MM.1S (cell line): ENCODE results near the gene FTH1.

Experiments
- DNase-seq: peaks from one replicate; pipeline ENCODE4 v3.0.0-alpha.2; 2015
- H2AFZ ChIP-seq: fragments of 300-600 bp; sonication (generic); 2 replicates; pipeline ENCODE4 v1.6.0; 2016; ENCODE audit warnings: antibody characterized with exemption, low read length
- H3F3A ChIP-seq: fragments of 300-600 bp; sonication (generic); 2 replicates; pipeline ENCODE4 v1.6.1; 2016; ENCODE audit warnings: mild to moderate bottlenecking, antibody characterized with exemption, low read length, moderate library complexity, mixed read lengths; ENCODE audit not compliant: insufficient read depth
- H3K27ac ChIP-seq: fragments of 300-600 bp; sonication (generic); 2 replicates; pipeline ENCODE4 v1.5.1; 2016; ENCODE audit warnings: mild to moderate bottlenecking, low read length
- H3K27me3 ChIP-seq: fragments of 300-600 bp; sonication (generic); replicated peaks from 2 replicates; pipeline ENCODE4 v1.6.0; 2016; ENCODE audit warnings: low read length; ENCODE audit not compliant: insufficient read depth
- H3K36me3 ChIP-seq: fragments of 300-600 bp; sonication (generic); replicated peaks from 2 replicates; pipeline ENCODE4 v1.6.1; 2016; ENCODE audit warnings: mild to moderate bottlenecking, low read length, mixed read lengths; ENCODE audit not compliant: insufficient read depth
- H3K4me1 ChIP-seq: fragments of 300-600 bp; sonication (generic); 2 replicates; pipeline ENCODE4 v1.6.1; 2016; ENCODE audit warnings: low read length, mixed read lengths
- H3K4me2 ChIP-seq: fragments of 300-600 bp; sonication (generic); 2 replicates; pipeline ENCODE4 v1.6.0; 2016; ENCODE audit warnings: low read depth, low read length
- H3K4me3 ChIP-seq: fragments of 300-600 bp; sonication (generic); 2 replicates; pipeline ENCODE4 v1.5.1; 2016; ENCODE audit warnings: low read length, mixed read lengths
- H3K79me2 ChIP-seq: fragments of 300-600 bp; sonication (generic); 2 replicates; pipeline ENCODE4 v1.6.1; 2016; ENCODE audit warnings: mixed run types, low read length, mixed read lengths
- H3K9ac ChIP-seq: fragments of 300-600 bp; sonication (generic); 2 replicates; pipeline ENCODE4 v1.6.1; 2016; ENCODE audit warnings: low read length, mixed read lengths
- H3K9me2 ChIP-seq: fragments of 300-600 bp; sonication (generic); replicated peaks from 2 replicates; pipeline ENCODE4 v1.6.1; 2016; ENCODE audit warnings: mild to moderate bottlenecking, low read length, mixed read lengths; ENCODE audit not compliant: insufficient read depth
- H3K9me3 ChIP-seq: fragments of 300-600 bp; sonication (generic); replicated peaks from 2 replicates; pipeline ENCODE4 v1.6.1; 2016; ENCODE audit warnings: mild to moderate bottlenecking, low read length, mixed read lengths; ENCODE audit not compliant: insufficient read depth
- H4K20me1 ChIP-seq: fragments of 300-600 bp; sonication (generic); 2 replicates; pipeline ENCODE4 v1.6.1; 2016; ENCODE audit warnings: mild to moderate bottlenecking, low read length, moderate library complexity, mixed read lengths; ENCODE audit not compliant: insufficient read depth
- EZH2 ChIP-seq: fragments of 300-600 bp; sonication (generic); optimal IDR thresholded peaks from 2 replicates; pipeline ENCODE3; 2017; ENCODE audit warnings: low read depth, mild to moderate bottlenecking, antibody characterized with exemption, low read length, mixed read lengths
- EZH2phosphoT487 ChIP-seq: fragments of 300-600 bp; sonication (generic); IDR thresholded peaks from 2 replicates; pipeline ENCODE4 v1.6.1; 2018; ENCODE audit warnings: antibody characterized with exemption, low read length
- TF ChIP-seq, protein P1 (sequence below): fragments of 300-600 bp; sonication (generic); IDR thresholded peaks from 2 replicates; pipeline ENCODE4 v1.5.1; 2016; ENCODE audit warnings: antibody characterized with exemption, low read length, mixed read lengths

FTH1 gene

DNA sequence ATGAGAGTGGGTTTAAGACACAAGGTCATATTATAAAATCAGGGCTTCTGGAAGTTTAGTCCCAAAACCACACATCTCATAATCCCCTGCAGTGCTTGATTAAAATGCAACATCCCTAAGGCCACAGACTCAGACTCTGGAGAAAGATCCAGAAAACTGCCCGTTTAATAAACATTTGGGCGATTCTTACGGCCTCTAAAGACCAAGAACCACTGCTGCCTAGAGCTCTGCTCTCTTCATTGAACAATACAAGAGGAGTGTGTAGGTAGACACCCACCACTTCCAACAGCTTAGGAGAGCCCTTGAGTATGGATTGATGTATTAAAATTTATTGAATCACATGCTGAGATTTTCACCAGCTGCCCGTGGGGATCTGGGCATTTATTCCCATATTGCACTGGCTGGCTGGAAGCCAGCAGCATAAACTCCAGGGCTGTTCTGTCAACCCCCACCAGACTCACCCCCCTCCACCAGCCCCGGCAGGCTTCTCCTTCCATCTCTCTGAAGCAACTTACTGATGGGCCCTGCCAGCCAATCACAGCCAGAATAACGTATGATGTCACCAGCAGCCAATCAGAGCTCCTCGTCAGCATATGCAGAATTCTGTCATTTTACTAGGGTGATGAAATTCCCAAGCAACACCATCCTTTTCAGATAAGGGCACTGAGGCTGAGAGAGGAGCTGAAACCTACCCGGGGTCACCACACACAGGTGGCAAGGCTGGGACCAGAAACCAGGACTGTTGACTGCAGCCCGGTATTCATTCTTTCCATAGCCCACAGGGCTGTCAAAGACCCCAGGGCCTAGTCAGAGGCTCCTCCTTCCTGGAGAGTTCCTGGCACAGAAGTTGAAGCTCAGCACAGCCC, 18.0 kb downstream of the FTH1 start:
- Histone ChIP-seq H2AFZ (peak overlapping the region; percentile 35; the same call in 1 of the 2 replicates), H4K20me1 (no peaks in the 10 kb centered on the region), H3F3A (no peaks in the 10 kb centered on the region), H3K27me3 (peaks cover 4% of the 10 kb centered on the region), H3K36me3 (no peaks in the 10 kb centered on the region), H3K9me3 (no peaks in the 10 kb centered on the region), H3K27ac (peak overlapping the region; percentile 28; the same call in 1 of the 2 replicates), H3K4me3 (no peak overlapping the region), H3K9me2 (no peaks in the 10 kb centered on the region), H3K4me1 (peaks cover 4% of the 10 kb centered on the region; the same call in 1 of the 2 replicates), H3K79me2 (no peaks in the 10 kb centered on the region), H3K4me2 (no peak overlapping the region), H3K9ac (no peak overlapping the region)
- TF ChIP-seq EZH2 (no peak), EZH2phosphoT487 (no peak)
- TF ChIP-seq, protein P1, sequence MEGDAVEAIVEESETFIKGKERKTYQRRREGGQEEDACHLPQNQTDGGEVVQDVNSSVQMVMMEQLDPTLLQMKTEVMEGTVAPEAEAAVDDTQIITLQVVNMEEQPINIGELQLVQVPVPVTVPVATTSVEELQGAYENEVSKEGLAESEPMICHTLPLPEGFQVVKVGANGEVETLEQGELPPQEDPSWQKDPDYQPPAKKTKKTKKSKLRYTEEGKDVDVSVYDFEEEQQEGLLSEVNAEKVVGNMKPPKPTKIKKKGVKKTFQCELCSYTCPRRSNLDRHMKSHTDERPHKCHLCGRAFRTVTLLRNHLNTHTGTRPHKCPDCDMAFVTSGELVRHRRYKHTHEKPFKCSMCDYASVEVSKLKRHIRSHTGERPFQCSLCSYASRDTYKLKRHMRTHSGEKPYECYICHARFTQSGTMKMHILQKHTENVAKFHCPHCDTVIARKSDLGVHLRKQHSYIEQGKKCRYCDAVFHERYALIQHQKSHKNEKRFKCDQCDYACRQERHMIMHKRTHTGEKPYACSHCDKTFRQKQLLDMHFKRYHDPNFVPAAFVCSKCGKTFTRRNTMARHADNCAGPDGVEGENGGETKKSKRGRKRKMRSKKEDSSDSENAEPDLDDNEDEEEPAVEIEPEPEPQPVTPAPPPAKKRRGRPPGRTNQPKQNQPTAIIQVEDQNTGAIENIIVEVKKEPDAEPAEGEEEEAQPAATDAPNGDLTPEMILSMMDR = no peak
- DNase-seq = peak; percentile 26

DNA sequence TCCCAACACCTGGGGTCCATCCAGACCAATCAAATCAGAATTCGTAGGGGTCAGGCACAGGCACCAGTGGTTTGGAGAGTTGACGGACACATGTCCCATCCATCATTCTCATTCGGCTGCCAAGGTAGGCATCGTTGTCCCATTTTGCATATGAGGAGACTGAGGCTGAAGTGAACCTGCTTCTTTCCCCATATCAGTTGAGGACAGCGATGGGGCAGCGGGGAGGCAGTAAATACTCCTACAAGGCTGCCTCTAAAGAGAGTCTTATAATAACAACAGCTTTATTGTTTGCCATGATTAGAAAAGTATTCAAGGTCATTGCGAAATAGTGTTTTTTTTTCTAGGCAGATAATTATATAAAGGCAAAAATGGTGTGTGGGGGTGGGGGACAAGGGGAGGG, 18.9 kb downstream of the FTH1 start:
- no peaks in the 10 kb centered on the region for H4K20me1 ChIP-seq
- H3K9ac ChIP-seq = no peak overlapping the region
- H3K9me2 ChIP-seq = no peaks in the 10 kb centered on the region
- no peaks in the 10 kb centered on the region for H3K79me2 ChIP-seq
- H3K9me3 ChIP-seq = no peaks in the 10 kb centered on the region
- TF ChIP-seq EZH2 (no peak), EZH2phosphoT487 (no peak)
- TF ChIP-seq, protein P1 = no peak
- no peak overlapping the region for H3K4me3 ChIP-seq
- H3K36me3 ChIP-seq = no peaks in the 10 kb centered on the region
- peaks cover 4% of the 10 kb centered on the region; the same call in 1 of the 2 replicates for H3K4me1 ChIP-seq
- no peaks in the 10 kb centered on the region for H3F3A ChIP-seq
- no peak overlapping the region for H2AFZ ChIP-seq
- no peak overlapping the region for H3K4me2 ChIP-seq
- DNase-seq = no peak
- H3K27ac ChIP-seq = no peak overlapping the region
- peaks cover 4% of the 10 kb centered on the region for H3K27me3 ChIP-seq

DNA sequence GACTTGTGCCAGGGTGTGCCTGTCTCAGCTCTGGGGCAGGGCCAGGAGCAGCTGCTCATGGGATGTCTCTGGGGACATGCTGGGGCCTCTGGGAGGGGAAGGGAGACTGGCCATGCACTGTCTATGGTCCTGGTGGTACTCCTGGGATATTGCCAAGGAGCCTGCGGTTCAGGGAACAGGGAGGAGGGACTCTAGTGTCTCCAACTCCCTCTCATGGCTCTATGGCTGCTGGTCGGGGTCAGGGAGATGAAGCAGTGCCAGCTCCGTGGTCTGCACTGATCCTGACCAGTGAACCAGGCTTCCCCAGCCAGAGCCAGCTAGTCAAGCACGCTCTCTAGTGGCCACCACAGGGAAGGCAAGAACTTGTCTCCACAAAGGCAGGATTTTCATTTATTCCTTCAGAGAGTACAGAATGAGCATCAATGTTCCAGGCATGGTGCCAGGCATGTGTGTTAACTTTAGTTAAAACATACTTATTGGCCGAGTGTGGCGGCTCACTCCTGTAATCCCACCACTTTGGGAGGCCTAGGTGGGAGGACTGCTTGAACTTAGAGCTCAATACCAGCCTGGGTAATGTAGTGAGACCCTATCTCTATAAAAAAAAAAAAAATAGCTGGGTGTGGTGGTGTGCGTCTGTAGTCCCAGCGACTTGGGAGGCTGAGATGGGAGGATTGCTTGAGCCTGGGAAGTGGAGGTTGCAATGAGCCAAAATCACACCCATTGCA, 19.8 kb downstream of the FTH1 start:
- Histone ChIP-seq H3K9me2 (no peaks in the 10 kb centered on the region), H3F3A (no peaks in the 10 kb centered on the region), H4K20me1 (no peaks in the 10 kb centered on the region), H3K4me3 (no peak overlapping the region), H2AFZ (peak overlapping the region; percentile 63; the same call in 1 of the 2 replicates), H3K9me3 (no peaks in the 10 kb centered on the region), H3K27ac (no peak overlapping the region), H3K4me2 (no peak overlapping the region), H3K9ac (no peak overlapping the region), H3K79me2 (no peaks in the 10 kb centered on the region), H3K36me3 (no peaks in the 10 kb centered on the region), H3K4me1 (peaks cover 4% of the 10 kb centered on the region; the same call in 1 of the 2 replicates), H3K27me3 (peaks cover 6% of the 10 kb centered on the region)
- TF ChIP-seq EZH2 = no peak
- TF ChIP-seq, protein P1 = peak; percentile 92
- DNase-seq = peak; percentile 61
